Small intestine (tissue), 7 donors: ENCODE results near the gene AGO3. TPM values are rescaled to one million over a fixed set of nuclear protein-coding genes. Genes with fewer than 3 reads are reported as not detected.
A peak's percentile ranks its signal among the peaks of the same experiment; 100 is the strongest.

Source experiments
- DNase-seq, 2 donors: peaks; one replicate each; pipeline versions ENCODE4 v3.0.0 to v3.0.0-alpha.2; 2013
- FAIRE-seq: peaks from 2 replicates; lab custom pipeline; 2012; peaks lifted over from hg19 to GRCh38; lab: Jason Lieb, UNC
- H3K27ac ChIP-seq, 3 donors: one replicate each; pipeline ENCODE4 v1.5.1; 2013; ENCODE audit warnings: low read length in 2 of 3, mild to moderate bottlenecking in 2 of 3, control low read depth in 1 of 3, inconsistent platforms in 1 of 3, low read depth in 1 of 3, moderate library complexity in 1 of 3
- H3K27me3 ChIP-seq, 3 donors: one replicate each; pipeline ENCODE4 v1.6.1; 2013; ENCODE audit warnings: low read length in 3 of 3, inconsistent platforms in 1 of 3; ENCODE audit not compliant: control insufficient read depth in 3 of 3, insufficient read depth in 3 of 3
- H3K36me3 ChIP-seq, 3 donors: one replicate each; pipeline ENCODE4 v1.6.1; 2013; ENCODE audit warnings: low read length in 3 of 3, inconsistent platforms in 1 of 3, low read depth in 1 of 3, mild to moderate bottlenecking in 1 of 3, moderate library complexity in 1 of 3; ENCODE audit not compliant: control insufficient read depth in 3 of 3, insufficient read depth in 2 of 3
- H3K4me1 ChIP-seq, 3 donors: one replicate each; pipeline ENCODE4 v1.6.1; 2013; ENCODE audit warnings: low read length in 2 of 3, inconsistent platforms in 1 of 3, low read depth in 1 of 3, mild to moderate bottlenecking in 1 of 3, moderate library complexity in 1 of 3; ENCODE audit not compliant: control insufficient read depth in 3 of 3, insufficient read depth in 2 of 3
- H3K4me3 ChIP-seq, 3 donors: one replicate each; pipeline ENCODE4 v1.5.1; 2013; ENCODE audit warnings: low read length in 3 of 3, control low read depth in 1 of 3, inconsistent platforms in 1 of 3, low read depth in 1 of 3, mild to moderate bottlenecking in 1 of 3, moderate library complexity in 1 of 3
- H3K9me3 ChIP-seq, 2 donors: one replicate each; pipeline ENCODE4 v1.6.1; 2013; ENCODE audit warnings: low read depth in 1 of 2, low read length in 1 of 2; ENCODE audit not compliant: control insufficient read depth in 2 of 2, insufficient read depth in 1 of 2
- WGBS, 3 donors: extraction: QIAGEN DNeasy Blood & Tissue Kit; methylation state at CpG; one replicate each; pipeline ENCODE4 v1.1.7; 2013; 5-methylcytosine and 5-hydroxymethylcytosine counted together
- polyA plus RNA-seq, 4 donors: library from polyadenylated mRNA; stranded (reverse) in 3 of 4; unstranded in 1 of 4; fragments of 200-250 nt in 3 of 4; fragments of 120-200 nt in 1 of 4; gene quantifications; one replicate each; pipeline versions ENCODE4 v1.2.1 to v1.2.3, GENCODE V29; 2013
- donor health status: healthy with polysubstance abuse.
- donor health status: control.
- donor health status: control.
- donor health status: Bipolar disorder and iron deficiency.
- donor health status: healthy.

The AGO3 gene
- polyA plus RNA-seq, 4 donors: 0.89 to 10.0 (median 2.4) TPM

DNA sequence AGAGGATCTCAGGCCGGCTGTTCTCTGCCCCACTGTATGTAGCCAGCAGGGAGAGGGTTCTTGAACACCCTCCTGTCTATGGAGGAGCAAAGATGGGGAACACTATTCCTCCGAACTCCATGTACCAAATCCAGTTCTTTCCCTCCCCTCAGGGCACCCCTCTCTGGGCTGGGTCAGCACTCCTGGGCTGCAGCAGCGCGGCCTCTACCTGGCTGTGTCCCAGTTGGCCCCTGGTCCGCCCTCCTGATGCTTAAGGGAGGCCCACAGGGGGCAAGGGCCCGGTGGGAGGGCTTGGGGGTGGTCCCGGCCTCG lies 157.3 kb downstream of the AGO3 start:
- H3K27ac ChIP-seq: peak overlapping the region in 1 of 3 donors; percentile 94
- DNase-seq (no peak), FAIRE-seq (no peak)
- no peaks in the 10 kb centered on the region for H3K9me3 ChIP-seq
- H3K36me3 ChIP-seq: peaks cover 2 to 33% (median 6%) of the 10 kb centered on the region in 3 donors
- whole genome bisulfite sequencing, 3 donors: 23 to 28% (median 26%) methylated on average over 8 of the region's 8 CpGs
- H3K27me3 ChIP-seq: peaks cover 0 to 6% (median 3%) of the 10 kb centered on the region in 3 donors
- peak overlapping the region in 2 of 3 donors; percentile 54 to 84 for H3K4me3 ChIP-seq
- peaks cover 0 to 18% (median 4%) of the 10 kb centered on the region in 3 donors for H3K4me1 ChIP-seq

DNA sequence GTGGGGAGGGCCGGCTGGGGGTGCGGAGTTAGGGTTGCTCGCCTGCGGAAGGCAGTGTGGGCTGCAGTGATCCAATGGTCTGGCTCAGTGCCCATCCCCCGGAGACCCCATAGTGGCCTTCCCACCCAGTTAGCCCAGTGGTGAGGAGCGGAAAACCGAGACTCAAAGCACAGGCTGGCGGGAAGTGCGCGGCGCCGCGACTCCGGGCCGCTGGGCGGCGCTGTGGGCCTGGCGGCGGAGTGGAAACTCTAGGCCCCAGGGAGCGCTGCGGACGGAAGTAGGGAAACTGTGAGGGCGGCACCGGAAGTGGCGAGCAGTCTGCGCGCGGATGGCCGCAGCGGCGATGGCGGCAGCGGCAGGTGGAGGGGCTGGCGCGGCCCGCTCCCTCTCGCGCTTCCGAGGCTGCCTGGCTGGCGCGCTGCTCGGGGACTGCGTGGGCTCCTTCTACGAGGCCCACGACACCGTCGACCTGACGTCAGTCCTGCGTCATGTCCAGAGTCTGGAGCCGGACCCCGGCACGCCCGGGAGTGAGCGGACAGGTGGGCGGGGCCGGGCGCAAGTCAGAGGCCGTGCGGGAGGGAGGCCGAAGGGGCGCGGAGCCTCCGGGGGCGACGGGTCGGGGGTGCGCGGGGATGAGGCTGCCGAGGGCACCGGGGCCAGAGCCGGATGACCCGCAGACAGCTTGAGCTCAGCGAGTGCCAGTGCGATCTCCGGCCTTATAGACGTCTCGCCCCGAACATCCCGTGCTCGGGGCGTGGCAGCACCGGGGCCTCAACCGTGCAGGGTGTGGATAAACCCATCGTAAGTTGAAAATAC lies 157.9 kb downstream of the AGO3 start, which contains the start of gene ADPRS:
TSS of gene ADPRS (plus strand) at position 316 of the 816 bp plus-strand sequence. CDS start at position 329, 13 bp downstream.
- peak within 1 kb of the TSS; percentile 84 to 93 (median 89) for H3K4me3 ChIP-seq
- H3K4me1 ChIP-seq: peaks cover 0 to 18% (median 4%) of the 10 kb centered on the region in 3 donors
- DNase-seq (peak; percentile 84 to 96), FAIRE-seq (no peak)
- 0 to 1% (median 0%) methylated on average over 54 to 84 of the region's 84 CpGs for whole genome bisulfite sequencing, 3 donors
- peak within 1 kb of the TSS; percentile 83 to 94 (median 84) for H3K27ac ChIP-seq
- peaks cover 0 to under 1% (median 0%) of the 10 kb centered on the region in 3 donors for H3K27me3 ChIP-seq
- H3K9me3 ChIP-seq: no peaks in the 10 kb centered on the region
- peaks cover 7 to 39% (median 8%) of the 10 kb centered on the region in 3 donors for H3K36me3 ChIP-seq

DNA sequence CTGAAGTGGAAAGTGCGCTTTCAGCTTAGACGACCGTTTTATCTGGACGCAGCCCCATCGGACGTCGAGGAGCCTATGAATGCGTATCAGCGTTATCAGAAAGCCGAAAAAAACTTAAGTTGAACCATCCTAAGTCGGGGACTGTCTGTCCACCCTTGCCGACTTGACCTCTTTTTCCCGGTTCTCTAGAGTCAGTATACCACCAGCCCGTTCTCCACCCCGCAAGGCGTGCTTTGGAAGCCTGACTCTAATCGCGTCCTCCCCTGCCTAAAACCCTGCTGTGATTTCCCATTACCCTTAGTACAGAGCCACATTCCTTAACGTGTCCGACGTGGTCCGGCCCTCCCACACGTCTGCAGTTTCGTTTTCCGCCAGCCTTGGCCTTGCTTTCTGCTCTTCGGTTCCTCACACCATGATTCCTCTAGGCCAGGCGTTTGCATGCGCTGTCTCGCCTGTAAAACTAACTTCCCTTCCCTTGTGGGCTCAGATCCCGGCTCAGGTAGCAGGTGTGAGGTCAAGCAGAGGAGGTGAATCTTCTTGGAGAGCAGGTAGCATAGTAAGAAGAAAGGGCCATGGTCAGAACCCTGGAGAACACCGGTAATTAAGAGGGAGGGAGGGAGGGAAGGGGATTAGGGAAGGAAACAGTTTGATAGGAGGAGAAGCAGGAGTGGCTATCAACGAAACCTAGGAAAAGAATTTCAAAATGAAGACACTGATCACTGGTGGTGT lies 158.7 kb downstream of the AGO3 start:
- H3K27me3 ChIP-seq: no peaks in the 10 kb centered on the region
- 2 to 5% (median 3%) methylated on average over 32 of the region's 32 CpGs for WGBS, 3 donors
- DNase-seq: peak; percentile 65 to 83
- peaks cover 0 to 15% (median 4%) of the 10 kb centered on the region in 3 donors for H3K4me1 ChIP-seq
- peak overlapping the region; percentile 83 to 94 (median 84) for H3K27ac ChIP-seq
- peak overlapping the region; percentile 84 to 93 (median 89) for H3K4me3 ChIP-seq
- FAIRE-seq: no peak
- H3K9me3 ChIP-seq: no peaks in the 10 kb centered on the region
- H3K36me3 ChIP-seq: peaks cover 7 to 47% (median 8%) of the 10 kb centered on the region in 3 donors

GRCh38 chr1:36091141-36091540 lies 160.2 kb downstream of the AGO3 start:
- no peak overlapping the region for H3K4me3 ChIP-seq
- H3K27me3 ChIP-seq: no peaks in the 10 kb centered on the region
- H3K9me3 ChIP-seq: no peaks in the 10 kb centered on the region
- H3K4me1 ChIP-seq: peaks cover 0 to 13% (median 4%) of the 10 kb centered on the region in 3 donors
- H3K27ac ChIP-seq: no peak overlapping the region
- peaks cover 9 to 56% (median 14%) of the 10 kb centered on the region in 3 donors for H3K36me3 ChIP-seq
- FAIRE-seq (no peak), DNase-seq (no peak)
- WGBS, 3 donors: 90 to 92% (median 91%) methylated on average over 4 of the region's 4 CpGs

DNA sequence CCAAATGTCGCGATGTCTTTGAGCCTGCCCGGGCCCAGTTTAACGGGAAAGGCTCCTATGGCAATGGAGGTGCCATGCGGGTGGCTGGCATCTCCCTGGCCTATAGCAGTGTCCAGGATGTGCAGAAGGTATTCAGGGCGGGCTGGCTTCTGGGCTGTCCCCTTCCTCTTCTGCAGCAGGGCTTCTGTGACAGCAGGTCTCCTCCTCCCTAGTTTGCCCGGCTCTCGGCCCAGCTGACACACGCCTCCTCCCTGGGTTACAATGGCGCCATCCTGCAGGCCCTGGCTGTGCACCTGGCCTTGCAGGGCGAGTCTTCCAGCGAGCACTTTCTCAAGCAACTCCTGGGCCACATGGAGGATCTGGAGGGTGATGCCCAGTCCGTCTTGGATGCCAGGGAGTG lies 160.8 kb downstream of the AGO3 start:
- no peak overlapping the region for H3K4me3 ChIP-seq
- no peak for FAIRE-seq
- H3K27ac ChIP-seq: no peak overlapping the region
- DNase-seq: no peak
- H3K4me1 ChIP-seq: peaks cover 0 to 13% (median 4%) of the 10 kb centered on the region in 3 donors
- WGBS, 3 donors: 93 to 94% (median 93%) methylated on average over 13 of the region's 13 CpGs
- no peaks in the 10 kb centered on the region for H3K27me3 ChIP-seq
- H3K9me3 ChIP-seq: no peaks in the 10 kb centered on the region
- H3K36me3 ChIP-seq: peaks cover 9 to 62% (median 14%) of the 10 kb centered on the region in 3 donors

GRCh38 chr1:36092166-36092797 lies 161.4 kb downstream of the AGO3 start:
- no peak overlapping the region for H3K27ac ChIP-seq
- FAIRE-seq (no peak), DNase-seq (no peak)
- H3K9me3 ChIP-seq: no peaks in the 10 kb centered on the region
- peaks cover 0 to 13% (median 4%) of the 10 kb centered on the region in 3 donors for H3K4me1 ChIP-seq
- peaks cover 9 to 62% (median 14%) of the 10 kb centered on the region in 3 donors for H3K36me3 ChIP-seq
- H3K27me3 ChIP-seq: no peaks in the 10 kb centered on the region
- 88 to 94% (median 92%) methylated on average over 17 of the region's 17 CpGs for WGBS, 3 donors
- no peak overlapping the region for H3K4me3 ChIP-seq

DNA sequence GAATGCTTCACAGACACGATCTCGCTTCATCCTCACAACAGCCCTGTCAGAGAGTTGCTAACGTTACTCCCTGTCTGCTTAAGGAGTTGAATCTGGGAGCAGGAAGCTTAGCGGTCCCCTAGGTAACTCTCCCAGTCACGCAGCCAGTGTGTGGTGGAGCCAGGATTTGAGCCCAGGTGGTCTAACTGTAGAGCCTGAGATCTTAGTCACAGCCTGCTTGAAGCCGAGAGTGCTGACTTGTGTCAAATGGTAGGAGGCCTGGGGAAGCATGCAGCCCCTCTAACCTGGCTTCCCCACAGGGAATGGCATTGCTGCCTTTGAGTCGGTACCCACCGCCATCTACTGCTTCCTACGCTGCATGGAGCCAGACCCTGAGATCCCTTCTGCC lies 161.9 kb downstream of the AGO3 start:
- Histone ChIP-seq H3K27me3 (no peaks in the 10 kb centered on the region), H3K4me3 (no peak overlapping the region), H3K9me3 (no peaks in the 10 kb centered on the region), H3K4me1 (peaks cover 0 to 13% (median 4%) of the 10 kb centered on the region in 3 donors), H3K36me3 (peaks cover 9 to 65% (median 14%) of the 10 kb centered on the region in 3 donors), H3K27ac (no peak overlapping the region)
- WGBS, 3 donors: 91 to 93% (median 91%) methylated on average over 9 of the region's 9 CpGs
- FAIRE-seq: no peak
- DNase-seq: no peak

DNA sequence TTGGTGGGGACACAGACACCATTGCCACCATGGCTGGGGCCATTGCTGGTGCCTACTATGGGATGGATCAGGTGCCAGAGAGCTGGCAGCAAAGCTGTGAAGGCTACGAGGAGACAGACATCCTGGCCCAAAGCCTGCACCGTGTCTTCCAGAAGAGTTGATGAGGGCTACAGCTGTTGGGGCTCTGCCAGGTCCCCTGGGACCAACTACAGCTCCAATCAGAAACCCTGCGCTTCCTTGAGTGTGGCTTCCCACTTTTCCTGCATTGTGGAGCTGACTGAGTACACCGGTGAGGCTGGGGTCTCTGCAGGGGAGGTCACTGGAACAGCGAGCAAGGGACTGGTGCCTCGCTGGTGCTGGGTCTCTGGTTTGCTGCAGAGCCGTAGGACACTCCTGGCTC lies 162.3 kb downstream of the AGO3 start:
- FAIRE-seq: no peak
- Histone ChIP-seq H3K4me3 (no peak overlapping the region), H3K27me3 (no peaks in the 10 kb centered on the region), H3K27ac (no peak overlapping the region), H3K9me3 (no peaks in the 10 kb centered on the region), H3K4me1 (peaks cover 0 to 13% (median 3%) of the 10 kb centered on the region in 3 donors), H3K36me3 (peaks cover 9 to 65% (median 14%) of the 10 kb centered on the region in 3 donors)
- 85 to 90% (median 88%) methylated on average over 7 of the region's 7 CpGs for WGBS, 3 donors
- no peak for DNase-seq
